Measurements from ENCODE around the gene LRCH1.

DNA sequence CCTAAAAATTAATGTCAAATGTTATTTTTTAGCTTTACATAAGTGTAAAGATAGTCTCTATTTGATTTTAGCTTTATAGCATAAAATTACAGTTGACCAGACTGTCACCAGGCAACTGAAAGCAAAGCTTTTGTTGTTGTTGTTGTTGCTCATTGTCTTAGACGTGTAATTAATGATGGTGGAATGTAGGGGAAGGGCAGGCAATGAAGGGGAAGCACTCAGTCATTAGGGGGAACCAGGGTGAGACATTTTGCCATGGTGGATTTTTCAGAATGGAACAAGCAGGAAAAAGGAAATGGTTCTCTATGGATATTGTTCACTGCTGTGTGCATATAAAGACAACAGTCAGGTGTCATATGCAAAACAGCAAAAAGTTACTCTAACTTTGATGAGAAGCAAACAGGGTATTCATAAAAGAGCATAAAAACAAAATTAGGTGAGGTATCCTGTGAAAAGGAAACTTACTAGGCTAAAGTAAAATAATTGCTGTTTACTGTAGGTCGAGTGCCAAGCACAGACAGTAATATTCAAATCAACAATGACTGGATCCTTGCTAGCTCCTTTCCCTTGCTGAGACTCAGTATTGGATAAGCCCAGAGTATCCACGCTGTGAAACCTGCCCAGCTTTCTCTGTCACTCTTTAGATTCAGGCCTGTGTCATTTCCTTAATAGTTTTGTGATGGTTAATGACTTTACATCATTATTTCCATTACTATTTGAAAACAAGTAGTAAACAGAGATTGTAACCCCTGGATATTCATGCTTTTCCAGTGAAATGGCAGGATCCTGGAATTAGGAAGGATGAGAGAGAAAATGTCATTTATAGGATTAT, 110.5 kb downstream of the LRCH1 start:
- TF ChIP-seq, protein P1, sequence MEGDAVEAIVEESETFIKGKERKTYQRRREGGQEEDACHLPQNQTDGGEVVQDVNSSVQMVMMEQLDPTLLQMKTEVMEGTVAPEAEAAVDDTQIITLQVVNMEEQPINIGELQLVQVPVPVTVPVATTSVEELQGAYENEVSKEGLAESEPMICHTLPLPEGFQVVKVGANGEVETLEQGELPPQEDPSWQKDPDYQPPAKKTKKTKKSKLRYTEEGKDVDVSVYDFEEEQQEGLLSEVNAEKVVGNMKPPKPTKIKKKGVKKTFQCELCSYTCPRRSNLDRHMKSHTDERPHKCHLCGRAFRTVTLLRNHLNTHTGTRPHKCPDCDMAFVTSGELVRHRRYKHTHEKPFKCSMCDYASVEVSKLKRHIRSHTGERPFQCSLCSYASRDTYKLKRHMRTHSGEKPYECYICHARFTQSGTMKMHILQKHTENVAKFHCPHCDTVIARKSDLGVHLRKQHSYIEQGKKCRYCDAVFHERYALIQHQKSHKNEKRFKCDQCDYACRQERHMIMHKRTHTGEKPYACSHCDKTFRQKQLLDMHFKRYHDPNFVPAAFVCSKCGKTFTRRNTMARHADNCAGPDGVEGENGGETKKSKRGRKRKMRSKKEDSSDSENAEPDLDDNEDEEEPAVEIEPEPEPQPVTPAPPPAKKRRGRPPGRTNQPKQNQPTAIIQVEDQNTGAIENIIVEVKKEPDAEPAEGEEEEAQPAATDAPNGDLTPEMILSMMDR (IDR thresholded peaks at IDR 0.05) = no peak
- no peak for TF ChIP-seq POLR2A (IDR thresholded peaks at IDR 0.05)
